DMS53 (cell line): ENCODE results near the gene GRHL3.

Experiments used
- DNase-seq: peaks from one replicate; lab custom pipeline; 2025; lab: John Stamatoyannopoulos, UW

Gene GRHL3

GRCh38 chr1:24403806-24404205, 84.6 kb downstream of the GRHL3 start:
- no peak for DNase-seq
